ENCODE data around the gene NPM1. TPM values are rescaled to one million over a fixed set of nuclear protein-coding genes. Genes with fewer than 3 reads are reported as not detected.

NPM1 gene
- total and polyA plus RNA-seq, 2 of the 13 experiments (the other 11 are each of a cell fraction or from before 2014, with no cell fraction given): 2,047 to 3,353 TPM

GRCh38 chr5:171355302-171355724 lies 32.3 kb upstream of the NPM1 start:
- TF ChIP-seq RFXAP (CRISPR knock-in tag; IDR thresholded peaks at IDR 0.05; ENCODE audit: borderline replicate concordance) (no peak), ZSCAN31 (CRISPR knock-in tag; IDR thresholded peaks at IDR 0.05; ENCODE audit: low read depth) (no peak)
- no peak overlapping the region for H2AFZ ChIP-seq (ENCODE audit: low read length)
- H3K27ac ChIP-seq (ENCODE audit: extremely low read length, insufficient read depth, low read length): no peak overlapping the region
- in situ Hi-C loops (cut with HindIII; ENCODE audit: extremely low pct_ligation_motif_present, low pct_unique_long_range_greater_than_20kb): no loop called here
- no TSS peak for BruUV-seq (replicated peaks)
- no peaks in the 10 kb centered on the region for H3K79me2 ChIP-seq (ENCODE audit: insufficient read depth, low read length)
- ATAC-seq: no peak
- H3K36me3 ChIP-seq (replicated peaks in 1 of 2; ENCODE audit: control insufficient read depth in 1 of 2, insufficient read depth in 2 of 2, low read length in 2 of 2): no peaks in the 10 kb centered on the region
- no peak overlapping the region for H3K4me2 ChIP-seq (ENCODE audit: low read depth, low read length)
- no peaks in the 10 kb centered on the region; a peak in 1 of 5 replicates for H3K27me3 ChIP-seq (ENCODE audit: control insufficient read depth in 1 of 2, insufficient read depth in 2 of 2, low read length in 2 of 2)
- CTCF ChIA-PET (ENCODE audit: low intra/inter-chr PET ratio, low total read pairs): no interaction called here
- no peaks in the 10 kb centered on the region for H3K9me3 ChIP-seq (ENCODE audit: low read length)
- intact Hi-C loops (cut with micrococcal nuclease; ENCODE audit: unreplicated experiment): no loop called here
- H3K4me3 ChIP-seq (replicated peaks in 1 of 3; ENCODE audit: insufficient read depth in 1 of 3, low read depth in 2 of 3, low read length in 3 of 3): no peak overlapping the region
- FAIRE-seq: no peak
- H4K20me1 ChIP-seq (ENCODE audit: insufficient read depth, low read length): no peaks in the 10 kb centered on the region
- H3K4me1 ChIP-seq (ENCODE audit: insufficient read depth, low read length): no peaks in the 10 kb centered on the region
- no peak for DNase-seq (ENCODE audit: low spot score)
- WGBS (ENCODE audit: low lambda C conversion rate): 68% methylated on average over 5 of the region's 5 CpGs
- H3K9ac ChIP-seq (ENCODE audit: insufficient read depth, low read depth, low read length): no peak overlapping the region
- POLR2A ChIA-PET: no interaction called here

GRCh38 chr5:171357843-171358242 lies 29.8 kb upstream of the NPM1 start:
- no peak overlapping the region for H3K4me2 ChIP-seq (ENCODE audit: low read depth, low read length)
- no TSS peak for BruUV-seq (replicated peaks)
- CTCF ChIA-PET (ENCODE audit: low intra/inter-chr PET ratio, low total read pairs): no interaction called here
- DNase-seq (ENCODE audit: low spot score) (no peak), ATAC-seq (no peak), FAIRE-seq (no peak)
- in situ Hi-C loops (cut with HindIII; ENCODE audit: extremely low pct_ligation_motif_present, low pct_unique_long_range_greater_than_20kb): no loop called here
- no peaks in the 10 kb centered on the region; a peak in 1 of 5 replicates for H3K27me3 ChIP-seq (ENCODE audit: control insufficient read depth in 1 of 2, insufficient read depth in 2 of 2, low read length in 2 of 2)
- 88% methylated on average over 1 of the region's 2 CpGs for WGBS (ENCODE audit: low lambda C conversion rate)
- H4K20me1 ChIP-seq (ENCODE audit: insufficient read depth, low read length): no peaks in the 10 kb centered on the region
- no peak overlapping the region for H3K27ac ChIP-seq (ENCODE audit: extremely low read length, insufficient read depth, low read length)
- H3K9ac ChIP-seq (ENCODE audit: insufficient read depth, low read depth, low read length): no peak overlapping the region
- H3K4me1 ChIP-seq (ENCODE audit: insufficient read depth, low read length): no peaks in the 10 kb centered on the region
- no peaks in the 10 kb centered on the region for H3K36me3 ChIP-seq (replicated peaks in 1 of 2; ENCODE audit: control insufficient read depth in 1 of 2, insufficient read depth in 2 of 2, low read length in 2 of 2)
- no peak overlapping the region for H3K4me3 ChIP-seq (replicated peaks in 1 of 3; ENCODE audit: insufficient read depth in 1 of 3, low read depth in 2 of 3, low read length in 3 of 3)
- POLR2A ChIA-PET: no interaction called here
- intact Hi-C loops (cut with micrococcal nuclease; ENCODE audit: unreplicated experiment): no loop called here
- H3K79me2 ChIP-seq (ENCODE audit: insufficient read depth, low read length): no peaks in the 10 kb centered on the region
- no peak overlapping the region for H2AFZ ChIP-seq (ENCODE audit: low read length)
- H3K9me3 ChIP-seq (ENCODE audit: low read length): no peaks in the 10 kb centered on the region
- TF ChIP-seq ZNF746 (CRISPR knock-in tag; IDR thresholded peaks at IDR 0.05): no peak
- TF ChIP-seq NFKB2 (CRISPR knock-in tag; IDR thresholded peaks at IDR 0.05; ENCODE audit: borderline replicate concordance): no peak
- TF ChIP-seq CHCHD3 (CRISPR knock-in tag; IDR thresholded peaks at IDR 0.05): no peak
- no peak for TF ChIP-seq GTF3A (CRISPR knock-in tag; conservative IDR thresholded peaks at IDR 0.05)
- no peak for TF ChIP-seq KDM5B (CRISPR knock-in tag; IDR thresholded peaks at IDR 0.05; ENCODE audit: borderline replicate concordance)
- TF ChIP-seq, protein P1, sequence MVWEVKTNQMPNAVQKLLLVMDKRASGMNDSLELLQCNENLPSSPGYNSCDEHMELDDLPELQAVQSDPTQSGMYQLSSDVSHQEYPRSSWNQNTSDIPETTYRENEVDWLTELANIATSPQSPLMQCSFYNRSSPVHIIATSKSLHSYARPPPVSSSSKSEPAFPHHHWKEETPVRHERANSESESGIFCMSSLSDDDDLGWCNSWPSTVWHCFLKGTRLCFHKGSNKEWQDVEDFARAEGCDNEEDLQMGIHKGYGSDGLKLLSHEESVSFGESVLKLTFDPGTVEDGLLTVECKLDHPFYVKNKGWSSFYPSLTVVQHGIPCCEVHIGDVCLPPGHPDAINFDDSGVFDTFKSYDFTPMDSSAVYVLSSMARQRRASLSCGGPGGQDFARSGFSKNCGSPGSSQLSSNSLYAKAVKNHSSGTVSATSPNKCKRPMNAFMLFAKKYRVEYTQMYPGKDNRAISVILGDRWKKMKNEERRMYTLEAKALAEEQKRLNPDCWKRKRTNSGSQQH (CRISPR knock-in tag; IDR thresholded peaks at IDR 0.05; ENCODE audit: low read depth): no peak
- TF ChIP-seq ZNF891 (CRISPR knock-in tag; IDR thresholded peaks at IDR 0.05): no peak
- no peak for TF ChIP-seq ZFP62 (CRISPR knock-in tag; IDR thresholded peaks at IDR 0.05)
- no peak for TF ChIP-seq CHD2 (IDR thresholded peaks at IDR 0.05; ENCODE audit: low read depth, low read length)
- no peak for TF ChIP-seq ZNF83 (CRISPR knock-in tag; IDR thresholded peaks at IDR 0.05; ENCODE audit: borderline replicate concordance)
- no peak for TF ChIP-seq NR2F6 (IDR thresholded peaks at IDR 0.05)
- no peak for TF ChIP-seq NR2F6 (CRISPR knock-in tag; IDR thresholded peaks at IDR 0.05)
- no peak for TF ChIP-seq TOPORS (CRISPR knock-in tag; IDR thresholded peaks at IDR 0.05)
- TF ChIP-seq HDAC2 (CRISPR knock-in tag; IDR thresholded peaks at IDR 0.05): no peak
- no peak for TF ChIP-seq TSC22D2 (CRISPR knock-in tag; IDR thresholded peaks at IDR 0.05; ENCODE audit: borderline replicate concordance)
- TF ChIP-seq GABPB1 (CRISPR knock-in tag; IDR thresholded peaks at IDR 0.05): no peak
- no peak for TF ChIP-seq ATM (IDR thresholded peaks at IDR 0.05; ENCODE audit: borderline replicate concordance)
- no peak for TF ChIP-seq TCF12 (IDR thresholded peaks at IDR 0.05)
- no peak for TF ChIP-seq TCF12 (CRISPR knock-in tag; IDR thresholded peaks at IDR 0.05)

All from HepG2 (cell line).